Stomach (tissue), 9 donors: ENCODE measurements around the gene THSD7B. TPM values are rescaled to one million over a fixed set of nuclear protein-coding genes. Genes with fewer than 3 reads are reported as not detected.

Source experiments
- DNase-seq, 2 donors: peaks; one replicate each; pipeline versions ENCODE4 v3.0.0 to v3.0.0-alpha.2; 2013 to 2019
- H3K27ac ChIP-seq, 5 donors: fragments of 200-600 bp in 4 of 5; sonication (generic) in 4 of 5; one replicate each; pipeline ENCODE4 v1.5.1; 2013 to 2019; ENCODE audit warnings: mild to moderate bottlenecking in 1 of 5, moderate library complexity in 1 of 5
- H3K27me3 ChIP-seq, 3 donors: fragments of 200-600 bp; sonication (generic); one replicate each; pipeline ENCODE4 v1.5.1; 2017 to 2019; ENCODE audit warnings: mixed run types in 1 of 3
- H3K36me3 ChIP-seq, 4 donors: fragments of 200-600 bp; sonication (generic); 1 replicate in 3 of 4; 2 replicates in 1 of 4; pipeline ENCODE4 v1.5.1; 2016 to 2019
- H3K4me1 ChIP-seq, 4 donors: fragments of 200-600 bp; sonication (generic); one replicate each; pipeline ENCODE4 v1.5.1; 2016 to 2019
- H3K4me3 ChIP-seq, 4 donors: fragments of 200-600 bp; sonication (generic) in 3 of 4; one replicate each; pipeline ENCODE4 v1.5.1; 2016 to 2019; ENCODE audit warnings: mild to moderate bottlenecking in 1 of 4
- H3K9me3 ChIP-seq, 4 donors: fragments of 200-600 bp; sonication (generic); one replicate each; pipeline ENCODE4 v1.5.1; 2016 to 2019
- EP300 ChIP-seq: sonication (generic); formaldehyde crosslinking; IDR thresholded peaks from one replicate; pipeline ENCODE4 v1.6.1; 2017; ENCODE audit warnings: antibody characterized with exemption
- POLR2A ChIP-seq, 4 donors: fragments of 450-650 bp; IDR thresholded peaks; one replicate each; pipeline ENCODE4 v1.6.1; 2016; ENCODE audit warnings: antibody characterized with exemption in 4 of 4, control low read depth in 2 of 4, mild to moderate bottlenecking in 1 of 4, moderate library complexity in 1 of 4
- POLR2AphosphoS5 ChIP-seq, 3 donors: sonication (generic); formaldehyde crosslinking; IDR thresholded peaks; one replicate each; pipeline ENCODE4 v1.6.1; 2016; ENCODE audit warnings: antibody characterized with exemption in 3 of 3
- WGBS, 5 donors: extraction: QIAGEN DNeasy Blood & Tissue Kit in 3 of 5; methylation state at CpG; one replicate each; pipeline versions ENCODE4 v1.1.5 to v1.1.7; 2013 to 2018; 5-methylcytosine and 5-hydroxymethylcytosine counted together
- intact Hi-C: fragments of 100-400 bp; cut with DNase I; formaldehyde crosslinking; loops from one replicate; pipeline ENCODE4 v1.15.1; 2023; ENCODE audit warnings: low total_unique reads
- polyA plus RNA-seq, 3 donors: library from polyadenylated mRNA; stranded (reverse); fragments of 200-250 nt; gene quantifications; one replicate each; pipeline ENCODE4 v1.2.3, GENCODE V29; 2013
- total RNA-seq, 5 donors: library from RNA; depleted of rRNA; stranded (reverse); fragments of >200 nt; gene quantifications; one replicate each; pipeline versions ENCODE4 v1.1.0 to v1.2.3, GENCODE V29; 2014 to 2016
- TF ChIP-seq, protein P1 (sequence below), 7 experiments: fragments of 450-650 bp in 4 of 7; fragments of 200-600 bp in 3 of 7; sonication (generic) in 3 of 7; IDR thresholded peaks; one replicate each; pipeline ENCODE4 v1.5.1; 2016 to 2019; ENCODE audit warnings: antibody characterized with exemption in 7 of 7, control low read depth in 2 of 7, mild to moderate bottlenecking in 1 of 7
- donor health status: healthy with polysubstance abuse.
- donor health status: Bipolar disorder and iron deficiency.
- donor health status: healthy.

THSD7B gene
- total and polyA plus RNA-seq, 8 donors = 0.05 to 4.4 TPM; not detected in 6

DNA sequence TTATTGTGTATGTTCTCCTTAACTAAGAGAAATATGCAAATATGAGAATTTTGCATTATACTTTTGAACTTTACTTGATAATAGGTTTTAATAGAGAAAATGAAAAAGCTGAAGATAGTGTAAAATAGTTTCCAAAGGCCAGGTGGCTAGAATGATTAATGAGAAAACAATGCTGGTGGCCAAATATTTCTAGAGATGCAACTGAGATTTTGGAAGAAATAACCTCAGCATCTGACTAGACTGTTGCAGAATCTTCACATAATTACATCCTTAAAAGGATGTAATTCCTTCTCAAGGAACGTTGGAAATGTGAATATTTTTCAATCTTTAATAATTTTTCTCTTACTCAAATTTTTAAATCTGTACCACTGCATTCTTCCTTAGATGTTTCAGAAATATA is 434.4 kb downstream of the THSD7B start:
- no peaks in the 10 kb centered on the region for H3K27me3 ChIP-seq
- H3K4me1 ChIP-seq = no peaks in the 10 kb centered on the region
- no peak for TF ChIP-seq POLR2A (IDR thresholded peaks at IDR 0.05)
- TF ChIP-seq, protein P1, sequence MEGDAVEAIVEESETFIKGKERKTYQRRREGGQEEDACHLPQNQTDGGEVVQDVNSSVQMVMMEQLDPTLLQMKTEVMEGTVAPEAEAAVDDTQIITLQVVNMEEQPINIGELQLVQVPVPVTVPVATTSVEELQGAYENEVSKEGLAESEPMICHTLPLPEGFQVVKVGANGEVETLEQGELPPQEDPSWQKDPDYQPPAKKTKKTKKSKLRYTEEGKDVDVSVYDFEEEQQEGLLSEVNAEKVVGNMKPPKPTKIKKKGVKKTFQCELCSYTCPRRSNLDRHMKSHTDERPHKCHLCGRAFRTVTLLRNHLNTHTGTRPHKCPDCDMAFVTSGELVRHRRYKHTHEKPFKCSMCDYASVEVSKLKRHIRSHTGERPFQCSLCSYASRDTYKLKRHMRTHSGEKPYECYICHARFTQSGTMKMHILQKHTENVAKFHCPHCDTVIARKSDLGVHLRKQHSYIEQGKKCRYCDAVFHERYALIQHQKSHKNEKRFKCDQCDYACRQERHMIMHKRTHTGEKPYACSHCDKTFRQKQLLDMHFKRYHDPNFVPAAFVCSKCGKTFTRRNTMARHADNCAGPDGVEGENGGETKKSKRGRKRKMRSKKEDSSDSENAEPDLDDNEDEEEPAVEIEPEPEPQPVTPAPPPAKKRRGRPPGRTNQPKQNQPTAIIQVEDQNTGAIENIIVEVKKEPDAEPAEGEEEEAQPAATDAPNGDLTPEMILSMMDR (IDR thresholded peaks at IDR 0.05) = no peak
- no peak for TF ChIP-seq EP300
- no peak for TF ChIP-seq POLR2AphosphoS5 (IDR thresholded peaks at IDR 0.05)
- no peak overlapping the region for H3K4me3 ChIP-seq
- intact Hi-C loops = no loop called here
- H3K36me3 ChIP-seq = no peaks in the 10 kb centered on the region
- H3K27ac ChIP-seq = no peak overlapping the region
- no peak for DNase-seq
- 51 to 73% (median 68%) methylated on average over 1 of the region's 1 CpG for whole genome bisulfite sequencing, 5 donors
- no peaks in the 10 kb centered on the region for H3K9me3 ChIP-seq

DNA sequence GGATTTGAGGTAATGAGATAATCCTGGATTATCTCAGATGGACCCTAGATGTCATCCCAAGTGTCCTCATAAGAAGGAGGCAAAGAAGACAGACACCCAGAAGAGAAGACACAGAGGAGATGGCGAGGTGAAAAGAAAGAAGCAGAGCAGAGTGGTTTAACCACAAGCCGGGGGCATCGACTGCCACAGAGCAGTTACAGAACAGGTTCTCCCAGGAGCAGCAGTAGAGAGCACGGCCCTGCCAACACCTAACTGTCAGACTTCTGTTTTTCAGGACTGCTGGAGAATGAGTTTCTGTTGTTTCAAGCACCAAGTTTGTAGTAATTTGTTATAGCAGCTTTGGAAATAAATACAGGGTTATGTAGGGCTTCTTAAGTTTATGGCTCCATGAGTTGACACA is 437.0 kb downstream of the THSD7B start:
- 19 to 36% (median 31%) methylated on average over 4 of the region's 4 CpGs for WGBS, 5 donors
- intact Hi-C loops = no loop called here
- Histone ChIP-seq H3K36me3 (no peaks in the 10 kb centered on the region), H3K4me1 (no peaks in the 10 kb centered on the region), H3K27ac (no peak overlapping the region), H3K4me3 (no peak overlapping the region), H3K9me3 (no peaks in the 10 kb centered on the region), H3K27me3 (no peaks in the 10 kb centered on the region)
- DNase-seq = peak in 1 of 2 donors; percentile 38
- no peak for TF ChIP-seq EP300
- TF ChIP-seq POLR2AphosphoS5 (IDR thresholded peaks at IDR 0.05) = no peak
- TF ChIP-seq POLR2A (IDR thresholded peaks at IDR 0.05) = no peak
- TF ChIP-seq, protein P1 (IDR thresholded peaks at IDR 0.05) = no peak

DNA sequence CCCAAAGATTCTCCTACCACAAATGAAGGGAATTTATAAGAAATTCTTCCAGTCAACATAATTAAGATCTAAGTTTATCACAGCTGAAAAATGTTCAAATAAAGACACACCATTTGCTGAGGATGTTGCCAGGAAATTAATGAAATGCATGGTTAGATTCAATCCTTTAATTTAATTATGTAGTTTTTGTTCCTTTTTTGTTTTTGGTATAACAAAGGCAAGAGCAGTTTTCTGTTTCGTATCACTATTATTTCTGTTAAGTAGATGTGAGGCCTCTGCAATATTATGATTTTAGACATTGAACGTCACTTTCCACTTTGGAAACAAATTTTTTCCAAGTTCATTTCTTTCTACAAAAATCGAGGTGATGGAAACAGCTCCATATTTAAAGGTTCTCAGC is 440.0 kb downstream of the THSD7B start:
- H3K27me3 ChIP-seq = no peaks in the 10 kb centered on the region

GRCh38 chr2:137206069-137206468 is 440.7 kb downstream of the THSD7B start:
- TF ChIP-seq, protein P1 (IDR thresholded peaks at IDR 0.05) = no peak
- TF ChIP-seq POLR2A (IDR thresholded peaks at IDR 0.05) = no peak
- no peak for TF ChIP-seq EP300
- no peak for TF ChIP-seq POLR2AphosphoS5 (IDR thresholded peaks at IDR 0.05)
- Histone ChIP-seq H3K27ac (no peak overlapping the region), H3K4me1 (no peaks in the 10 kb centered on the region), H3K9me3 (no peaks in the 10 kb centered on the region), H3K4me3 (no peak overlapping the region), H3K36me3 (no peaks in the 10 kb centered on the region), H3K27me3 (no peaks in the 10 kb centered on the region)
- DNase-seq = no peak
- WGBS, 5 donors = 67 to 77% (median 72%) methylated on average over 3 of the region's 3 CpGs
- intact Hi-C loops = no loop called here

More for the DNA sequence above, 440.0 kb downstream of the THSD7B start:
- WGBS, 5 donors = 69 to 78% (median 73%) methylated on average over 3 of the region's 3 CpGs
- Histone ChIP-seq H3K4me1 (no peaks in the 10 kb centered on the region), H3K36me3 (no peaks in the 10 kb centered on the region), H3K4me3 (no peak overlapping the region), H3K27ac (no peak overlapping the region), H3K9me3 (no peaks in the 10 kb centered on the region)
- intact Hi-C loops = no loop called here
- no peak for DNase-seq
- no peak for TF ChIP-seq POLR2A (IDR thresholded peaks at IDR 0.05)
- no peak for TF ChIP-seq POLR2AphosphoS5 (IDR thresholded peaks at IDR 0.05)
- TF ChIP-seq, protein P1 (IDR thresholded peaks at IDR 0.05) = no peak
- no peak for TF ChIP-seq EP300
